ENCODE results near the gene THSD4.

DNA sequence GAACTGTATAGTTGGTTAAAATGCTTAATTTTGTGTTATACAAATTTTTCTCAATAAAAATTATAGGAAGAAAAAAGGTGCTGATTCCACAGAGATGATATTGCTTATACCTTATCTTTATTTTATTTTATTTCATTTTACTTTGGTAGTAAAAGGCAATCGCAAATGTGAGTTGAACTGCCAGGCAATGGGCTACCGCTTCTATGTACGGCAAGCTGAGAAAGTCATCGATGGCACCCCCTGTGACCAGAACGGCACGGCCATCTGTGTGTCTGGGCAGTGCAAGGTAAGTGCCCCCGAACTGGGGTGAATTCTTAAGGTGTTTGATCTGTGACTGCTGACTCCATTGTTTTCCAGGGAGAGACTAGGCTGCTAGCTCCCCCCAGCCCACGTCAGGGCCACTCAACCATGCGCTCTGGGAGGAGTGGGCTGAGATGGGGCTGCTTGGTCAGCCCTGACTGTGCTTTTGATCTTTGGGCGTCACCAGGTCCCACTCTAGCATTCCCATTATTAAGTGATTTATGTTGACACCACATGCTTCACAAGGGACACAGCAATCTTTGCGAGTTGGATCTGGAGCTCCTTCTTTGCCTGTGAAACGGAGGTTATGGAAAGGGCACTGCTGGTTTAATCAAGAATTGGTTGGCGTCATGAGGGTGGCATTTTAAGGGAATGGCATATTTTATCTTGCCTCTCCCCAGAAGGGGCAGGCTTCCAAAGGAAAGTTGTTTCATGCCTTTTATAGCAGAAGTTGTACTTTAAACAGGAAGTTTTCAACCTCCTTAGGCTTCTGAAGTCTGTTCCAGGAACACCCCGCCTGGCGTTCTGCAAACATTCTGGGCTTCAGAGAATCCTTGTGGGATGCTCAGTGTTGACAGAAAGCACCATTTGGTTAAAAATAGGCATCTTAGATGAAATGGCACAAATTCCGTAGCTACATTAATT lies 296.5 kb downstream of the THSD4 start:
- TF ChIP-seq POLR2AphosphoS5 (IDR thresholded peaks at IDR 0.05) (no peak), POLR2A (IDR thresholded peaks at IDR 0.05) (no peak)
- TF ChIP-seq, protein P1, sequence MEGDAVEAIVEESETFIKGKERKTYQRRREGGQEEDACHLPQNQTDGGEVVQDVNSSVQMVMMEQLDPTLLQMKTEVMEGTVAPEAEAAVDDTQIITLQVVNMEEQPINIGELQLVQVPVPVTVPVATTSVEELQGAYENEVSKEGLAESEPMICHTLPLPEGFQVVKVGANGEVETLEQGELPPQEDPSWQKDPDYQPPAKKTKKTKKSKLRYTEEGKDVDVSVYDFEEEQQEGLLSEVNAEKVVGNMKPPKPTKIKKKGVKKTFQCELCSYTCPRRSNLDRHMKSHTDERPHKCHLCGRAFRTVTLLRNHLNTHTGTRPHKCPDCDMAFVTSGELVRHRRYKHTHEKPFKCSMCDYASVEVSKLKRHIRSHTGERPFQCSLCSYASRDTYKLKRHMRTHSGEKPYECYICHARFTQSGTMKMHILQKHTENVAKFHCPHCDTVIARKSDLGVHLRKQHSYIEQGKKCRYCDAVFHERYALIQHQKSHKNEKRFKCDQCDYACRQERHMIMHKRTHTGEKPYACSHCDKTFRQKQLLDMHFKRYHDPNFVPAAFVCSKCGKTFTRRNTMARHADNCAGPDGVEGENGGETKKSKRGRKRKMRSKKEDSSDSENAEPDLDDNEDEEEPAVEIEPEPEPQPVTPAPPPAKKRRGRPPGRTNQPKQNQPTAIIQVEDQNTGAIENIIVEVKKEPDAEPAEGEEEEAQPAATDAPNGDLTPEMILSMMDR (IDR thresholded peaks at IDR 0.05) = no peak

Measured in suprapubic skin (tissue), 4 donors.